ENCODE data around the gene TUBB4B.

The TUBB4B gene

DNA sequence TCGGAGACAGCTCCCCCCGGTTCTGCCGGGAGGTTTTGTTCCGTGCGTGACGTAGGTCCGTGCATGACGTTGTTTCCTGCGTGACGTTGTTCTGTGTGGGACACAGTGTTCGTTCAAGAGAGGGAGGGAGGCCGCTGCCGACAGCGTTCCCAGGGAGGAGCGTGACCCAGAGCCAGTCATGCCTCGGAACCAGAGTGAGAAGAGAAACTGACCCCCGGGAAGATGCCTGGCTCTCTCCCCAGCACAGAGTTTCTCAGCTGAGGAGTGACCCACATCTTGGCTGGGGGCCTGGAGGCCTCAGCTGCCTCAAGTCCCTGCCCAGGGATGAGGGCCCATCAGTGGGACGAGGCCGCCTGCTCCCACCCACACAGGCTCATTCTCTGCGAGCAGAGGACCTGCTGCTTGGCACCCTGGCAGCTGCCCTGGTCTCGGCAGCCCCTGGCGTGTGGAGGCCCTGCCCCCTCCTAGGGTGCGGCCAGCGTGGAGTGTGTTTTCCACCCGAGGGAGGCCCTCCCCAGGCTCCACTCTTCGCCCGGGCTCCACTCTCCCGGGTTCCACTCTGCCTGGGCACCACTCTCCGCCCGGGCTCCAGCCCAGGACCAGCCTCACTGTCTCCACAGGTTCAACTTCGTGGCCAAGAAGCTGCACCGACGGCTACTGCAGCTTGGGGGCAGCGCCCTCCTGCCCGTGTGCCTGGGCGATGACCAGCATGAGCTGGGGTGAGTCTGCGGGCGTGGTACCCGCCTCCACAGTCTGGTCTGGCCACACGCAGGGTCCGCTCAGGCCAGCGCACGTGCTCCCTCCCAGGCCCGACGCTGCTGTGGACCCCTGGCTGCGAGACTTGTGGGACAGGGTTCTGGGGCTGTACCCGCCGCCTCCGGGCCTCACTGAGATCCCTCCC, 27.7 kb upstream of the TUBB4B start:
- no peak for DNase-seq

DNA sequence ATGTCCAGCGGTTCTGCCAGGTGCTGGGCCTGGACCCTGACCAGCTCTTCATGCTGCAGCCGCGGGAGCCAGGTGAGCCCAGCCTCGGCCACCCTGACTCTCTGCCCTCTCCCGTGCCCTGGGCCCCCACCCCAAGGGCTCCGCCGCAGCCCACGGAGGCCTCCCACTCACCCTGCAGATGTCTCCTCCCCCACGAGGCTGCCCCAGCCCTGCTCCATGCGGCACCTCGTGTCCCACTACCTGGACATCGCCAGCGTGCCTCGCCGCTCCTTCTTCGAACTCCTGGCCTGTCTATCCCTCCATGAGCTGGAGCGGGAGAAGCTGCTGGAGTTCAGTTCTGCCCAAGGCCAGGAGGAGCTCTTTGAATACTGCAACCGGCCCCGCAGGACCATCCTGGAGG, 26.5 kb upstream of the TUBB4B start:
- DNase-seq = no peak

DNA sequence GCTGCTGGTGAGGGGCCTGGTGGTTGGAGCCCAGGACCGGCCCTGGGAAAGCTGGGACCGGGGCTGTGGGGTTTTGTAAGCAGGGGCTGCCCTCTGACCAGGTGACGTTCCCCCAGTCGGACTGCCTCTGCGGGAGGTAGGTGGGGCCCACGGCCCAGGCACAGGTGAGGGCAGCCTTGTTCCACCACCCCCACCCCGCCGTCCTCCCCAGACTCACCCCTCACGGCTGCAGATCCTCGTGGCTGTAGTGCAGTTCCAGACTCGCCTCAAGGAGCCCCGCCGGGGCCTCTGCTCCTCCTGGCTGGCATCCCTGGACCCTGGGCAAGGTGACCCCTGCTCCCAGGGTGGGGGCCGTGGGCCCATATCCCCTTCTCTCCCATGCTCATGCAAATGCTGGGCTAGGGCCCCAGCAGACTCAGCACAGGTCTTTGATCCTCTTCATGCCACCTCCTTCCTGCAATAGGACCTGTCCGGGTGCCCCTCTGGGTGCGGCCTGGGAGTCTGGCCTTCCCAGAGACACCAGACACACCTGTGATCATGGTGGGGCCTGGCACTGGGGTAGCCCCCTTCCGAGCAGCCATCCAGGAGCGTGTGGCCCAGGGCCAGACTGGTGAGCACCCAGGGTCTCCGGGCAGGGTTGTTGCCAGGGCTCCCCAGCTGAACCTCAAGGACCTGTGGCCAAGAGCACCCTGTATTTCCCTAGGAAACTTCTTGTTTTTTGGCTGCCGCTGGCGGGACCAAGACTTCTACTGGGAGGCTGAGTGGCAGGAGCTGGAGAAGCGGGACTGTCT, 25.7 kb upstream of the TUBB4B start:
- DNase-seq = no peak

DNA sequence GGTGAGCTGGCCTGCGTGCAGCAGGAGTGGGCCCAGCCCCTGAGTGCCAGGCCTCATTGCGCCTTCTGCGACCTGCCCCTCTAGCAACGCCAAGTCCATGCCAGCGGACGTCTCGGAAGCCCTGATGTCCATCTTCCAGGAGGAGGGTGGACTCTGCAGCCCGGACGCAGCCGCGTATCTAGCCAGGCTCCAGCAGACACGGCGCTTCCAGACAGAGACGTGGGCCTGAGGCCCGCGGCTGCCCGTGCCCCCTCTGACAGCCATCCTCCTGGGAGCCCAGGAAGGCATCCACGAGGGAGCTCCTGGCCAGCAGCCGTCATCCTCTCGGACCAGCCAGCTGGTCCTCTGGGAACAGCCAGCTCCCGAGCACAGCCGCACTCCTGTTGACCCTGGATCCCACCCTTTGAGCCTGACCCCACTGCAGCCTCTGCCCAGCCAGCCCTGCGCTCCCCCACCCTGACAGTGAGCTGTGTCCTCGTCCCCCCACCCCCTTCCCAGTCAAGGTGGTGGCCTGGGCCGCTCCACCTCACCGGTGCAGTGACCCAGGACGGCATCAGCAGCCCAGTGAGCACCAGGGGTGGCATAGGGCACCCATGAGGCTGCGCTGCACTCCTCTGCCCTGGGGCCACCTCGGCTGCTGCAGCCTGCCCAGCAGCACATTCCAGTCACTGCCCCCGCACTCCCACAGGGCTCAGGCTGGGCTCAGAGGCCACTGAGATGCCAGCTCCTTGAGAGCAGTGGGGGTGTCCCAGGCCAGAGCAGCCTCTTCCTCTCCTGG, 24.7 kb upstream of the TUBB4B start:
- DNase-seq = no peak

DNA sequence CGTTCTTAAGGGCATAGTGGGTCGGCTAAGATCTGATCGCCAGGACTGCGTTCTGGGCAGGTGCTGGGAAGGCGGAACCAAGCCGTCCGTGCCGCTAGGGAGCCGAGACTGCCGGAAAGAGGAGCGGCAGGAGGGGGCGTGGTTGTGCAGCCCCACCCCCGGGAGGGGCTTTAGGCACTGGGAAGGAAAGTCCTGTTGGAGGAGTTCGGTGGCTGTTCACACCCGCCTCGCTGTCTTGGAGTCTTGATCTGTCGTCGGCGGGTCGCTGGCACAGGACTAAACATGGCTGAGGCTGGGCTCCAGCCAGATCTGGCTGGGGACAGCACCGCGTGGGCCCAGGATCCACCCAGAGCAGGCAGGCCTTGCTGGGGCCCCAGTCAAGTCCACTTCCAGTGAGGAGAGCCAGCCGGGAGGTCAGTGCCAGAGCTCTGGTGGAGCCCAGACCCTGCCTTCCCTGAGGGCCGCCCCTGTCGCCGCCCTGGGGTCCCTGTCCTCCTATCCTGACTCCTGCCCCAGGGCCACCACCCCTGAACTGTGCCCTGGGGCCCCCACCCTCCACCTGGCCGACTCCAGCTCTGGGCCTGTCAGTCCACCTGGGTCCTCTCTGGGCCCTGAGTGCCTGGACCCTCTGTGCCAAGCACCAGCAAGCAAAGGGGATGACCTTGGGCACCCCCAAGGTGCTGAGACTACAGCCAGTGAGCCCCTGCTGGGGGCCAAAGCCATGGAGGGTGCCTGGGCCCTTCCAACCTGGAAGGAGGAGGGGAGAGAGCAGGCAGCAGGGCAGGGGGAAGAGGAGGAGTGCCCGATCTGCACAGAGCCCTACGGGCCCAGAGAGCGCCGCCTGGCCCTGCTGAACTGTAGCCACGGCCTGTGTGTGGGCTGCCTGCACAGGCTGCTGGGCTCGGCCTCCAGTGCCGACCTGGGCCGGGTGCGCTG, 23.5 kb upstream of the TUBB4B start:
- DNase-seq = no peak

DNA sequence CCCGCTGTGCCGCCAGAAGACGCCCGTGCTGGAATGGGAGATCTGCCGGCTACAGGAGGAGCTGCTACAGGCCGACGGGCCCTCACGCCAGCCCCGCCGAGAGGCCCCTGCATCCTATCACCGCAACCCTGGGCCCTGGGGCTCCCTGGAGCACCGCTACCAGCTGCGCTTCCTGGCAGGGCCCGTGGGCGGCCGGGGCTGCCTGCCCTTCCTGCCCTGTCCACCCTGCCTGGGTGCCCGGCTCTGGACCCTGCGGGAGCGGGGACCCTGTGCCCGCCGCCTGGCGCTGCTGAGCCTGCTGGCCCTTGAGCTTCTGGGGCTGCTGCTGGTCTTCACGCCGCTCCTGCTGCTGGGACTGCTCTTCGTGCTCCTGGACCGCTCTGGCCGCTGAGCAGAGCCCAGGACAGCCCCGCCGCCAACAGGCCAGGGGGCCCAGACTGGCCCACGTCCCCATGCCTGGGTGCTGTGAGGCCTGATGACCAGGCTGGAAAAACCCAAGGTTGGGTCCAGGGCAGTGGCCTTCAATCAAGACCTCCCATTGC, 22.8 kb upstream of the TUBB4B start:
- no peak for DNase-seq

DNA sequence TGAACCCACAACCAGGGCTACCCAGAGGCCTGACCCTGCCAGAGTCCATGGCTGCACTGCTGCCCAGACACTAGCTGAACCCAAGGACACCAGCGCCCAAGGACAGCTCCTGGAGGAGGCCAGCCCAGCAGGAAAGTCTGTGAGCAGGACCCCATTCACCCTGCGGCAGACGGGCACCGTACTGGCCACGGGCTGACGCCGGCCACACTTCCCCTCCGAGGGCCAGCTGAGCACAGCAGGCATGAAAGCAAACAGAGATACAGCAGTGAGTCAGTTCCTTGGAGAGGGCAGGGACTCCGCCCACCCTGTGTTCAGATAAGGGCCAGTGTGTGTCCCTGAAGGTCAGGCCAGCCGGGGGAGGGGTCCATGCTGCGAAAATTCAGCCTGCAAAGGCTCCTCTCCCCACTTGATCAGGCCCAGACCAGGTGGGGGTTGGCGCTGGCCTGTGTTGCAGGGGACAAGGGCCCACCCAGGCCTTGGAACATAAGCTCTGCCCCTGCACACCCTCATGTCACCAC, 22.3 kb upstream of the TUBB4B start:
- no peak for DNase-seq

DNA sequence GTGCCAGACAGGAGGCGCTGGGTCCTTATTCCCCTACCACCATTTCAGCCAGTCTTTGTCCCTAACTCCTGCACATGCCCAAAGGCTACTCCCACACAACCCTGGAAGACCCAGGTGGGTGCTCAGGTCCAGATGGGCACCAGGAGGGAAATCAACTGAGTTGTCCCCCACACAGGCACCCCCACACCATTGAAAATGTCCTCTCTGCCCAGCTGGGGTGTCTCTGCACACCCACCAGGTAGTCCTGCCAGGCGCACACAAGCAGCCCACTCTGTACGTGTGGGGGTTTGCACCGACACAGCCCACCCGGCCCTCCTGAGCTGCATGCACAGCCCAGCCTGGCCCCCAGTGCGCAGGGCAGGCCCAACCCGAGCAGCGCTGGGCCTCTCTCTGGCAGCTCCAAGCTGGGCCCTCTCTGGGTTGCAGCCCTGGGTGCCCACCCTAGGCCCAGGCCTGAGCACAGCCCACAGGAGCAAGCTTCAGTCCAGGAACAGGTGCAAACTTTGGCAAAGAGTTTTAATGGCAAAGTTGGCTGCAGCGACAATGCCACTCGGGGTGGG, 21.2 kb upstream of the TUBB4B start:
- DNase-seq = no peak

DNA sequence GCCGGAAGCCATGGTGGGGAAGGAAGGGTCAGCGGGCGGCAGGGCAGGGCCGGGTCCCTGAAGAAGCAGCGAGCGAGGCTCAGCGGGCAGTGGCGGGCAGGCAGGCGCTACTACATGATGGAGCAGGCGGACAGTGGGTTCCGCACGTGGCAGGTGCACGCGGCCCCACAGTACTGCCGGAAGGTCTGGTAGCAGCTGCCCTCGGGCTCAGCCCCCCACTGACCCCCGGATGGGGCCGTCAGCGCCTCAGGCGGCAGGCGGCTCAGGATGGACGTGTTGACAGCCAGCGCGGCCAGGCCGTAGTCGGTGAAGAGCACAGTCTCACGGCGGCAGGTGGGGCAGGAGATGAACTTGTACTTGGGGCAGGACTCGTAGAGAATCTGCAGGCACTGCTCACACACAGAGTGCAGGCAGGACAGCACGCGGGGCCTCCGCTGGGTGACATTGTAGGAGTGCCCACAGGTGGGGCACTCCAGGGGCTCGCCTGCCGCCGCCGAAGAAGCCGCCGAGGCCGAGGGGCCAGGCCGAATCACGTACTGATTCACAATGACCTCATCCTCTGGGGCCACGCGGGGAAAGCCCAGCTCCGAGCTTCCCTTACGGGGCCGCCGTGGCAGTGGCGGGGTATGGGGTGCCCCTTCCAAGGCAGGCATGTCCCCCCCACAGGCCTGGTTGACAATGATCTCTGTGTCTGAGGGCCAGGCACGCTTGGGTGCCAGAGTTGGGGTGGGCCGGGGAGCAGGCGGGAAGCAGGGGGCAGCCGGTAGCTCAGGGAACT, 20.6 kb upstream of the TUBB4B start:
- no peak for DNase-seq

DNA sequence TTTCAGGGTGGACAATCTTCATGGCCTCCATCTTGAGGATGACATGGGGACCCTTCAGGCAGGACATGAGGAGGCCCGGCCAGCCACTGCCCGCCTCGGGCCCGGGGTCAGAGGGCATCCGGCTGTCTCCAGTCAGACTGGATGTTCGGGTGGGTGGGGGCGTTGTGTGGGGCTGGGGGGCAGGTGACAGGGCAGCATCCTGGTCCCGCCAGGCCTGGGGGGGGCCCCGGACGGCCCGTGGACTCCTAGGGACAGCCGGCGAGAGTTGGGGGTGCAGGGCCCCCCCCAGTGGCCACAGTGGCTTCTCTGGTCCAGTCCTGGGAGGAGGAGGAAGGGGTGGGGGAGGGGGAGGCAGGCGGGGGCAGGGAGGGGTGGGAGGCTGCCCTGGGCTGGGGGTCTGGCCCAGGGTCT, 20.0 kb upstream of the TUBB4B start:
- no peak for DNase-seq

DNA sequence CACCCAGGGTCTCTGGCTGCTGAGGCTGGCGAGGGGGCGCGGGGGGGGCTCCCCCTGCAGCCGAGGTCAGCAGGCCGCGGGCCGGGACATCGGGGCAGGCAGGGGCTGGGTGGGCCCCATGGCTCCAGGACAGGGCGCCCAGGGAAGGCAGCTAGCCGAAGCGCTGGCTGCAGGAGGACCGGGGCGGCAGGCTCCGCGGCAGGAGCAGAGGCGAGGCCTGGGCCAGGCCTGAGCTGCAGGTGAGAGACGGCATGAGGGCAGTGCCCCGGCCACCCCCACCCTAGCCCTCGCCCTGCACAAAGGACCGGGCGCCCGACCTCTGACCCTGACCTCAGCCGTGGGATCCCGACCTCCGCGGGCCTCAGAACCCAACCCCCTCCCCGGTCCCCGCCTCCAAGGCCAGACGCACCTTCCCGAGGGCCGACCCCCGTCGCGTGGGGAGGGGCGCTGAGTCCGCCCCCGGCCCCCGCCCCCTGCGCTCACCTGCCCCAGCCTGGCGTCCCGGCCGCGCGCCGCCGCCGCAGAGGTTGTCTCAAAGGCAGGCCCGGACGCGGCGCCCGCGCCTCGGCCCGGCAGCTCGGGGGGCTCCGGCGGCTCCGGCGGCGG, 19.5 kb upstream of the TUBB4B start:
- no peak for DNase-seq

DNA sequence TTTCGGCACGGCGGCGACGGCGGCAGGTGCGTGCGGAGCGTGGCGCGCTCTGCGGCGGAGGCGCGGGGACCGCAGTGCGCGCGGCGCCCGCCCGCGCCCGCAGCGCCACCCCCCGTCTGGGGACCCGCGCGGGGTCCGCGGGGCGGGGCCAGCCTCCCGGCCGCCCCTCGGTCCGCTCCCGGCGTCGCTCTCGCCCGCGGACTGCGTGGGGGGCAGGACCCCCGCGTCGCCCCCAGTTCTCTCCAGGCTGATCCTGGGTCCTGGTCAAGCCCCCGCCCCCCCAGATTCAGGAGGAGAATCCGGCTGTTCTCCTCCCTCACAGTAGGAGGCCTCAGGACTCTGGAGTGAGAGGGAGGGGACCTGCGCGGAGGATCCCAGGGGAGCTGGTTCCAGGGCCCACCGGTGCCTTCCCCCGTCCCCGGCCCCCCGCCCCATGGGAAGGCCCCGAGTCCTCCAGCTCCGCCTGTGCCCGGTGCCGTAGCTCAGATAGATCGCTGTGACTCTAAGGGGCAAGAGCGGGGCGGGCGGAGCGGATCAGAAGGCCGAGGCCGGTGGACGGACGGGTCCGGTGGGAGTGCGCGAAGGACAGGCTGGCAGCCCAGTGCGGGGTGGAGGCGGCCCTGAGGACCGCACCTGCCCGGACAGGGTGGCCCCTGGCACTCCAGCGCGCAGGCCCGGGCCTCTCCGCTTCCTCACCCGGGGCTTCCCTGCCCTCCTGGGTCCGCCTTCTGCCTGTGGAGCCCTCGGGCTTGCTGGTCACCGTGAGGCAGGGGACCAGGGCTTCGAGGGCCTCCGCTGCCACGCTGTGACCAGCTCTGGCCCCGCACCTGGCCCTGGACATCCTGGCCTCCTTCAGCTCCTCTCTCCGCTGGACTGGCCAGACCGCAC, 18.7 kb upstream of the TUBB4B start, which contains the start of gene RNF208:
RNF208 (minus strand) TSS at position 51 of the 888 bp plus-strand sequence. CDS start 1,028 bp downstream, outside the sequence.
- no peak for DNase-seq

DNA sequence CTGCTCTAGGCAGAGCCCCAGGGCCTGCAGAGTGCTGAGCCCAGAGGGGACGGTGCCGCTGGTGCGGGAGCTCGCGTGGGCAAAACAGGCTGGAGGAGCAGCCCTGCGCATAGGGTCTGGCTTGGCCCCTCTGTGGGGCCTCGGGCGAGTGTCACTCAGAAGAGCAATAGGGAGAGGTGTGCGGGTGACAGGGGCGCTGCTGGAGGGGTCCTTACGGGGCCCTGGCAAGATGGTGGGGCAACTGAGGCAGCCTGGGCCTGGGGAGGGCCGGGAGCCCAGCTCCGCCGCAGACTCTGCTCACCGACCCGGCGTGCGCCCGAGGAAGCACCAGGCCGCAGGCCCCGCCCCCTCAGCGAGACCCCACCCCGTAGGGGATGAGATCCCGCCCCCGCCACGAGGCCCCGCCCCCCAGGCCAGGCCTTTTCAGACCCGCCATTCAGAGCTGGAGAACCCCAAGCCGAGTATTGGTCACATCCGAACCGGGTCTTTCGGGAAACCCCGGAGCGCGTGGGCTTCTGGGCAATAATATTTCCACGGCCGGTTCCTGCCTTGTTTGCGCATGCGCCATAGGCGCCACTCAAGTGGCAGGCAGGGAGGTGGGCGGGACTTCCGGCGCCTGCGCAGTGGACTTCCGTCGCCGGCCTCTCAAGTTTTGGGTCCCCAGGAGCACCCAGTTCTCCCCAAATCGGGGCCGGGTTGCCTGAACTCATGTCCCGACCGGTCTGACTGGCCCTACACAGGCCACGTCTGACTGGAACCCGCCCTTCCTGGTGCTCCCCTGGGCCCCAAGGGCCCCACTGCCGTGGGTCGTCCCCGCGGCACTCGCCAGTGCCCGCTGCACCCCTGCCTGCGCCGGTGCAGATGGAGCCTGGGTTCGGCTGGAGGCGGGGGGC, 17.8 kb upstream of the TUBB4B start:
- DNase-seq = peak; percentile 97 to 99

DNA sequence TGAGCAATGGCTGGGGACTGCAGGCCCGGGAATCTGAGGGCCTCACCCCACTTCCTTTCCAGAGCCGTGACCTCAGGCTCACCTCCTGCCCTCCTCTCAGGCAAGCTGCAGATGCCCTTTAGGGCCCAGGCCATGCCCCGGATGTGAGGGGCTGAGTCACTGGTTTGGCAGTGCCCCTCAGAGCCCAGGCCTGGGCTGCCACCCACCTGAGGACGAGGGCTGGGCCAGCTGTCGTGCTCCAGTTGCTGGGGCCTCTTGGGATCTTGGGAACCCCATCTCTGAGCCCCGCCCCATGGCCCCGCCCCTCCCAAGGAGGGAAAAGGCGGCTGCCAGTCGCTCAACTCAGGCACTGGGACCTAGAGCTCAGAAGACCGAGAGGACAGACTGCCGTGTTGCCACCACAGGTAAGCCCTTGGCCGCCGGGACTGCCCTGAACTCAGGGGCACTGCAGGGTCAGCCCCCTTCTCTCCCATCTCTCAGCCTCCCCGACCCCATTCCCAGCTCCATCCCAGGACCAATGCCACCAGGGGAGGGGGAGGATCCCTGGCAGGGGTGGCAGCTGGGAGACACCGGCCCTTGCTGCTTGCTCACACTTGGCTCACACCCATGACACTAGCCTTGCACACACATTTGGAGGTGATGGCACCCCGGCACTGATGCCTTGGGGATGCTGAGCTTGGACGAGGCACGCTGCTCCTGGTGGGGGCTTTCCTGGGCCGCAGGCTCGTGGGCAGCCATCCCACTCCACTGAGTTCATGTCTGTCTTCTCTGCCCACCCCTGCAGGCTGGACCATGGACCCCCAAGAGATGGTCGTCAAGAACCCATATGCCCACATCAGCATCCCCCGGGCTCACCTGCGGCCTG, 16.0 kb upstream of the TUBB4B start, which contains the start of gene CYSRT1:
CYSRT1 (plus strand) TSS at position 345 of the 865 bp plus-strand sequence; CDS start at position 793, 448 bp downstream.
- DNase-seq = no peak

DNA sequence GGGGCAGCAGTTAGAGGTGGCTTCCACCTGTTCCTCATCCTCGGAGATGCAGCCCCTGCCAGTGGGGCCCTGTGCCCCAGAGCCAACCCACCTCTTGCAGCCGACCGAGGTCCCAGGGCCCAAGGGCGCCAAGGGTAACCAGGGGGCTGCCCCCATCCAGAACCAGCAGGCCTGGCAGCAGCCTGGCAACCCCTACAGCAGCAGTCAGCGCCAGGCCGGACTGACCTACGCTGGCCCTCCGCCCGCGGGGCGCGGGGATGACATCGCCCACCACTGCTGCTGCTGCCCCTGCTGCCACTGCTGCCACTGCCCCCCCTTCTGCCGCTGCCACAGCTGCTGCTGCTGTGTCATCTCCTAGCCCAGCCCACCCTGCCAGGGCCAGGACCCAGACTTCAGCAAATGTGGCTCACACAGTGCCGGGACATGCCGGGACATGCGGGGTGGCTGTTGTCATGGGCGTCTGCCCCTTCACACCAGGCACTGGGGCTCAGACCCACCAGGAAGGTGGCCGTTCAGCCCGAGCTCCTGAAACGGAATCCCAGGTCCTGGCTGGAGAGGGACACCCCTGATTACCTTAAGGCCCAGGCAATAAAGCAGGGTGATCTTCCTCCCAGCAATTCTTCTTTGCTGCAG, 15.3 kb upstream of the TUBB4B start:
- DNase-seq = no peak

Data from activated CD4-positive, alpha-beta T cell treated with anti-CD3 and anti-CD28 coated beads for 4 hours (primary cell).